HUDEP-2 (cell line): Measurements from ENCODE around the gene TAOK3.

Source experiments
- DNase-seq, 76 experiments: peaks; one replicate each; lab custom pipeline; 2025; ENCODE audit not compliant: unreplicated experiment in 76 of 76; lab: John Stamatoyannopoulos, UW

The TAOK3 gene

GRCh38 chr12:118107011-118107410 is 265.7 kb downstream of the TAOK3 start:
- DNase-seq: no peak

DNA sequence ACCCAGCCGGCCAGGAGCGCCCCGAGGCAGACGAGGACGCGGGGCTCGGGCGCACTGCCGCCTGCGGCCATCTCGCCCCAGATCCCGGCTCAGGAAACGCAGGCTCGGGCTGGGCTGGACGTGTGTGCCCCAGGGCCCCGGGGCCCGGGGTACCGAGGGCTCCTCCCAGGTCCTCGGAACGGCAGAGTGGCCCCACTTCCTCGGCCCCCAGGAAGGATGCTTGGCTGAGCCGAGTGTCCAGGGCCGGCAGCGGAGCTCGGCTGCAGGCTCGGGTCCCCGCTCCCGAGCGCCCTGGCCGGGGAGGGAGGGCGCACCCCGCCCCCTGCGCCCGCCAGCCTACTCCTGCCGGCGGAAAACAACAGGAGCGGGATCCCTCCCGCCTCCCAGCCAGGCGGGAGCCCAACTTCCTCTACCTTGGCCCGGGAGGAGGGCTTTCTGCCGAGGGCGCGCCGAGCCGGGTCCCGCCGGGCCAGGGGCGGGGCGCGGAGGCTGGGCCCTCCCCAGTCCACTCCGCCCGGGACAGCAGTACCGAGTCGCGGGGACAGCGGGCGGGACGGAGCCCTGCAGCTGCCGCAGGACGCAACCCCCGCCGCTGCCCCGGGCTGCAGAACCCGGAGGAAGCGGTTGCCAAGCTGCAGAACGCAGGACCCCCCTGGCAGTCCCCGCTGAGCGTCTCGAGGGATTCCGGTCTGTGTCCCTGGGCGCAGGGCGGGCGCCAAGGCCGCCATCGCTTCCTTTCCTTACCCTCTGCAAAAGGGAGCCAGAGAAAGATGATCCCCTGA is 268.9 kb downstream of the TAOK3 start, which contains the start of gene VSIG10:
Gene VSIG10, minus strand, starts transcription at position 411 of the 782 bp plus-strand sequence. Its CDS starts 340 bp downstream, at position 71.
- DNase-seq: no peak

- no peak for DNase-seq
Measured at GRCh38 chr12:118103201-118103600, 269.5 kb downstream of the TAOK3 start.

DNA sequence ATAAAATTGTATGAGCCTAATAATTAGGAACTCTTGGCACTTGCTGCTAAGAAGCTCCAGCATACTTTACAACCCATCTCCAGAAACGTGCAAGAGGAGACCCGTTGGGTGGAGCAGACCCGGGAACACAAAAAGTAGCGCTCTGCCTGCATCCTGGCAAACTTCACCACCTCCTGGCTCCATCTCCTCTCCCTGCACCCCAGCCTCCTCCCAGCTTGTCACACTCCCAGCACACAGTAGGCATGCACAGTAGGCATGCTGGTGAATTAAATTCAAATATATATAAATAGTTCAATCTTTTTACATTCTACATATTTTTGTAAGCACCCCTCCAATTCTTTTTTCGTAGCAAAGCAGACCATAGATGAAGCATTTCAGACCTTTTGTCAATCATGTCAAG is 270.1 kb downstream of the TAOK3 start:
- no peak for DNase-seq

DNA sequence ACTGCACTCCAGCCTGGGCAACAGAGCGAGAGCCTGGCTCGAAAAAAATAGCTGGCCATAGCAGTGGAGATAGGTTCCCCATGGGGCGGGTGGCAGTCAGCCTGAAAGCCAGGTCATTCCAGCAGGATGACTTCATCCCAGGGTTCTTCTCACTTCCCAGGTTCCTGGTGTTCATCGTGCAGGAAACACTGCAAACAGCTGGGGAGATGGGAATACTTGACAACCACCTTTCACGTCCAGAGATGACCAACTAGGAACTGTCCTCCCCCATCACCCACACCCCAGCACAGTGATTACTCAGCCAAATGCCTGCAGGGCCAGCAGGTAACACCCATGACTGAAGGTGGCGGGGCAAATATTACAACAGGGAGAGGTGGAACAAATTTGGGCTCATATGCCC is 270.6 kb downstream of the TAOK3 start:
- DNase-seq: no peak

- DNase-seq: no peak
Measured at GRCh38 chr12:118101051-118101450, 271.7 kb downstream of the TAOK3 start.
